HEK293 (cell line): ENCODE results near the gene YPEL1.

ENCODE experiments used
- BCL11A ChIP-seq: fragments of 450-650 bp; formaldehyde crosslinking; IDR thresholded peaks from 2 replicates; pipeline ENCODE4 v1.5.1; 2016; ENCODE audit warnings: low read depth, missing biosample characterization, missing genetic modification characterization
- GLI4 ChIP-seq: fragments of 450-650 bp; formaldehyde crosslinking; IDR thresholded peaks from 2 replicates; pipeline ENCODE4 v1.5.1; 2016; ENCODE audit warnings: missing biosample characterization, missing genetic modification characterization
- KLF7 ChIP-seq: fragments of 450-650 bp; formaldehyde crosslinking; IDR thresholded peaks from 2 replicates; pipeline ENCODE4 v1.5.1; 2016; ENCODE audit warnings: missing biosample characterization, missing genetic modification characterization, borderline replicate concordance
- SCRT2 ChIP-seq: fragments of 450-650 bp; formaldehyde crosslinking; IDR thresholded peaks from 2 replicates; pipeline ENCODE4 v1.5.1; 2016; ENCODE audit warnings: missing biosample characterization, missing genetic modification characterization
- TRIM28 ChIP-seq: IDR thresholded peaks from 2 replicates; pipeline ENCODE4 v1.6.1; 2011; ENCODE audit warnings: low read length, control low read depth, borderline replicate concordance
- ZNF121 ChIP-seq: fragments of 450-650 bp; formaldehyde crosslinking; IDR thresholded peaks from 2 replicates; pipeline ENCODE4 v1.5.1; 2016; ENCODE audit warnings: missing biosample characterization, missing genetic modification characterization
- ZNF138 ChIP-seq: fragments of 450-650 bp; formaldehyde crosslinking; IDR thresholded peaks from 2 replicates; pipeline ENCODE4 v1.5.1; 2016; ENCODE audit warnings: missing biosample characterization, missing genetic modification characterization, borderline replicate concordance
- ZNF223 ChIP-seq: fragments of 450-650 bp; formaldehyde crosslinking; IDR thresholded peaks from 2 replicates; pipeline ENCODE4 v1.5.1; 2016; ENCODE audit warnings: missing biosample characterization, missing genetic modification characterization
- ZNF302 ChIP-seq: fragments of 450-650 bp; formaldehyde crosslinking; IDR thresholded peaks from 2 replicates; pipeline ENCODE4 v1.5.1; 2016; ENCODE audit warnings: missing biosample characterization, missing genetic modification characterization, low read depth
- ZNF350 ChIP-seq: fragments of 450-650 bp; formaldehyde crosslinking; IDR thresholded peaks from 2 replicates; pipeline ENCODE4 v1.5.0; 2017; ENCODE audit warnings: missing biosample characterization, mild to moderate bottlenecking, missing genetic modification characterization
- ZNF366 ChIP-seq: fragments of 450-650 bp; formaldehyde crosslinking; conservative IDR thresholded peaks from 2 replicates; pipeline ENCODE4 v1.5.1; 2016; ENCODE audit warnings: missing biosample characterization, missing genetic modification characterization
- ZNF391 ChIP-seq: fragments of 450-650 bp; formaldehyde crosslinking; IDR thresholded peaks from 2 replicates; pipeline ENCODE4 v1.5.1; 2016; ENCODE audit warnings: low read depth, missing biosample characterization, missing genetic modification characterization, borderline replicate concordance
- ZNF416 ChIP-seq: fragments of 450-650 bp; formaldehyde crosslinking; IDR thresholded peaks from 2 replicates; pipeline ENCODE4 v1.5.1; 2016; ENCODE audit warnings: missing biosample characterization, missing genetic modification characterization
- ZNF473 ChIP-seq: fragments of 450-650 bp; formaldehyde crosslinking; IDR thresholded peaks from 2 replicates; pipeline ENCODE4 v1.5.1; 2017; ENCODE audit warnings: missing biosample characterization, missing genetic modification characterization
- ZNF510 ChIP-seq: fragments of 450-650 bp; formaldehyde crosslinking; IDR thresholded peaks from 2 replicates; pipeline ENCODE4 v1.5.1; 2018; ENCODE audit warnings: mild to moderate bottlenecking, missing genetic modification characterization, missing biosample characterization; ENCODE audit not compliant: insufficient replicate concordance
- ZNF514 ChIP-seq: fragments of 450-650 bp; formaldehyde crosslinking; IDR thresholded peaks from 2 replicates; pipeline ENCODE4 v1.5.1; 2016; ENCODE audit warnings: missing biosample characterization, missing genetic modification characterization
- TF ChIP-seq, protein P1 (sequence below): fragments of 450-650 bp; formaldehyde crosslinking; conservative IDR thresholded peaks from 2 replicates; pipeline ENCODE4 v1.5.1; 2016; ENCODE audit warnings: low read depth, missing biosample characterization, missing genetic modification characterization
- TF ChIP-seq, protein P2 (sequence below): fragments of 450-650 bp; formaldehyde crosslinking; IDR thresholded peaks from 2 replicates; pipeline ENCODE4 v1.5.0; 2017; ENCODE audit warnings: missing biosample characterization, missing genetic modification characterization, borderline replicate concordance
- TF ChIP-seq, protein P3 (sequence below): fragments of 450-650 bp; formaldehyde crosslinking; IDR thresholded peaks from 2 replicates; pipeline ENCODE4 v1.5.1; 2016; ENCODE audit warnings: missing biosample characterization, missing genetic modification characterization, low read depth
- TF ChIP-seq, protein P4 (sequence below): fragments of 450-650 bp; formaldehyde crosslinking; IDR thresholded peaks from 2 replicates; pipeline ENCODE4 v1.5.1; 2016; ENCODE audit warnings: missing biosample characterization, missing genetic modification characterization
- TF ChIP-seq, protein P5 (sequence below): fragments of 450-650 bp; formaldehyde crosslinking; IDR thresholded peaks from 2 replicates; pipeline ENCODE4 v1.5.1; 2016; ENCODE audit warnings: missing biosample characterization, missing genetic modification characterization, borderline replicate concordance

The YPEL1 gene

DNA sequence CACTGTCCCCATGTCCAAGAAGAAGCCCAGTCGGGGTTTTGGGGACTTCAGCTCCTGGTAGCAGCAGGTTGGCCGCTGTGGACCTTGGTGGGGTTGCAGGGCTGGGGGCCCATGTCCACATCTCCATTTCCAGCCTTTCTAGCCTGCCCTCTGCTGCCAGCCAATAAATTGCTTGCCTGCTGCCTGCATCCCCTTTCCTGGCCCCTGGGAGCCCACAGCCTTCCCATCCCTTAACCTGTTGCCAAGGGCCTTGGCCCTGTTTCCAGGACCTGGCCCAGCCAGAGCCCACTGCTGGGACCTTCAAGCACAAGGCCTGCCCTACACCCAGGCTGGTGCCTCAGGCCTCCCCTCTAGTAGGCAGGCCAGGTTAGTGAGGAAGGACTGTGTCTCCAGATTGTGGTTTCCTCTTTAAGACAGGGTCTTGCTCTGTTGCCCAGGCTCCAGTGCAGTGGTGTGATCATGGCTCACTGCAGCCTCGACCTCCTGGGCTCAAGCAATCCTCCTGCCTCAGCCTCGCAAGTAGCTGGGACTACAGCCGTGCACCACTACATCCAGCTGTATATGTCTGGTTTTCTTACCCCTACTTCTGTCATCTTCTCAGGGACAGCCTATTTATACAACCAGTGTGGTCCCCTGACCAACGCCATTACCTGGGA lies 40.0 kb downstream of the YPEL1 start (continued):
- TF ChIP-seq ZNF223 (0 out of 2 replicates have a peak, but pooled peaks have one; percentile 37), GLI4 (tag by site-specific recombination) (no peak), ZNF350 (no peak), TRIM28 (no peak), BCL11A (no peak), ZNF121 (tag by site-specific recombination) (peak; percentile 87; the same call in 1 of the 2 replicates), ZNF366 (no peak), ZNF391 (tag by site-specific recombination) (no peak), ZNF473 (tag by site-specific recombination) (no peak), ZNF302 (no peak), ZNF514 (tag by site-specific recombination) (no peak), ZNF510 (tag by site-specific recombination) (no peak), KLF7 (tag by site-specific recombination) (no peak), ZNF138 (no peak), ZNF416 (tag by site-specific recombination) (no peak), SCRT2 (tag by site-specific recombination) (peak; percentile 73; the same call in 1 of the 2 replicates)
- TF ChIP-seq, protein P1, sequence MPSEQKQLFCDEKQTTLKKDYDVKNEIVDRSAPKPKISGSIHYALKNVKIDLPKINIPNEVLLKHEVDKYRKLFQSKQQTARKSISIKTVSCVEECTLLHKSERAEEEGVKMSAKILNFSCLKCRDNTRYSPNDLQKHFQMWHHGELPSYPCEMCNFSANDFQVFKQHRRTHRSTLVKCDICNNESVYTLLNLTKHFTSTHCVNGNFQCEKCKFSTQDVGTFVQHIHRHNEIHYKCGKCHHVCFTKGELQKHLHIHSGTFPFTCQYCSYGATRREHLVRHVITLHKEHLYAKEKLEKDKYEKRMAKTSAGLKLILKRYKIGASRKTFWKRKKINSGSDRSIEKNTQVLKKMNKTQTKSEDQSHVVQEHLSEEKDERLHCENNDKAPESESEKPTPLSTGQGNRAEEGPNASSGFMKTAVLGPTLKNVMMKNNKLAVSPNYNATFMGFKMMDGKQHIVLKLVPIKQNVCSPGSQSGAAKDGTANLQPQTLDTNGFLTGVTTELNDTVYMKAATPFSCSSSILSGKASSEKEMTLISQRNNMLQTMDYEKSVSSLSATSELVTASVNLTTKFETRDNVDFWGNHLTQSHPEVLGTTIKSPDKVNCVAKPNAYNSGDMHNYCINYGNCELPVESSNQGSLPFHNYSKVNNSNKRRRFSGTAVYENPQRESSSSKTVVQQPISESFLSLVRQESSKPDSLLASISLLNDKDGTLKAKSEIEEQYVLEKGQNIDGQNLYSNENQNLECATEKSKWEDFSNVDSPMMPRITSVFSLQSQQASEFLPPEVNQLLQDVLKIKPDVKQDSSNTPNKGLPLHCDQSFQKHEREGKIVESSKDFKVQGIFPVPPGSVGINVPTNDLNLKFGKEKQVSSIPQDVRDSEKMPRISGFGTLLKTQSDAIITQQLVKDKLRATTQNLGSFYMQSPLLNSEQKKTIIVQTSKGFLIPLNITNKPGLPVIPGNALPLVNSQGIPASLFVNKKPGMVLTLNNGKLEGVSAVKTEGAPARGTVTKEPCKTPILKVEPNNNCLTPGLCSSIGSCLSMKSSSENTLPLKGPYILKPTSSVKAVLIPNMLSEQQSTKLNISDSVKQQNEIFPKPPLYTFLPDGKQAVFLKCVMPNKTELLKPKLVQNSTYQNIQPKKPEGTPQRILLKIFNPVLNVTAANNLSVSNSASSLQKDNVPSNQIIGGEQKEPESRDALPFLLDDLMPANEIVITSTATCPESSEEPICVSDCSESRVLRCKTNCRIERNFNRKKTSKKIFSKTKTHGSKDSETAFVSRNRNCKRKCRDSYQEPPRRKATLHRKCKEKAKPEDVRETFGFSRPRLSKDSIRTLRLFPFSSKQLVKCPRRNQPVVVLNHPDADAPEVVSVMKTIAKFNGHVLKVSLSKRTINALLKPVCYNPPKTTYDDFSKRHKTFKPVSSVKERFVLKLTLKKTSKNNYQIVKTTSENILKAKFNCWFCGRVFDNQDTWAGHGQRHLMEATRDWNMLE (tag by site-specific recombination): no peak
- TF ChIP-seq, protein P2, sequence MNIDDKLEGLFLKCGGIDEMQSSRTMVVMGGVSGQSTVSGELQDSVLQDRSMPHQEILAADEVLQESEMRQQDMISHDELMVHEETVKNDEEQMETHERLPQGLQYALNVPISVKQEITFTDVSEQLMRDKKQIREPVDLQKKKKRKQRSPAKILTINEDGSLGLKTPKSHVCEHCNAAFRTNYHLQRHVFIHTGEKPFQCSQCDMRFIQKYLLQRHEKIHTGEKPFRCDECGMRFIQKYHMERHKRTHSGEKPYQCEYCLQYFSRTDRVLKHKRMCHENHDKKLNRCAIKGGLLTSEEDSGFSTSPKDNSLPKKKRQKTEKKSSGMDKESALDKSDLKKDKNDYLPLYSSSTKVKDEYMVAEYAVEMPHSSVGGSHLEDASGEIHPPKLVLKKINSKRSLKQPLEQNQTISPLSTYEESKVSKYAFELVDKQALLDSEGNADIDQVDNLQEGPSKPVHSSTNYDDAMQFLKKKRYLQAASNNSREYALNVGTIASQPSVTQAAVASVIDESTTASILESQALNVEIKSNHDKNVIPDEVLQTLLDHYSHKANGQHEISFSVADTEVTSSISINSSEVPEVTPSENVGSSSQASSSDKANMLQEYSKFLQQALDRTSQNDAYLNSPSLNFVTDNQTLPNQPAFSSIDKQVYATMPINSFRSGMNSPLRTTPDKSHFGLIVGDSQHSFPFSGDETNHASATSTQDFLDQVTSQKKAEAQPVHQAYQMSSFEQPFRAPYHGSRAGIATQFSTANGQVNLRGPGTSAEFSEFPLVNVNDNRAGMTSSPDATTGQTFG: no peak
- TF ChIP-seq, protein P3, sequence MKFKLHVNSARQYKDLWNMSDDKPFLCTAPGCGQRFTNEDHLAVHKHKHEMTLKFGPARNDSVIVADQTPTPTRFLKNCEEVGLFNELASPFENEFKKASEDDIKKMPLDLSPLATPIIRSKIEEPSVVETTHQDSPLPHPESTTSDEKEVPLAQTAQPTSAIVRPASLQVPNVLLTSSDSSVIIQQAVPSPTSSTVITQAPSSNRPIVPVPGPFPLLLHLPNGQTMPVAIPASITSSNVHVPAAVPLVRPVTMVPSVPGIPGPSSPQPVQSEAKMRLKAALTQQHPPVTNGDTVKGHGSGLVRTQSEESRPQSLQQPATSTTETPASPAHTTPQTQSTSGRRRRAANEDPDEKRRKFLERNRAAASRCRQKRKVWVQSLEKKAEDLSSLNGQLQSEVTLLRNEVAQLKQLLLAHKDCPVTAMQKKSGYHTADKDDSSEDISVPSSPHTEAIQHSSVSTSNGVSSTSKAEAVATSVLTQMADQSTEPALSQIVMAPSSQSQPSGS: no peak
- TF ChIP-seq, protein P4, sequence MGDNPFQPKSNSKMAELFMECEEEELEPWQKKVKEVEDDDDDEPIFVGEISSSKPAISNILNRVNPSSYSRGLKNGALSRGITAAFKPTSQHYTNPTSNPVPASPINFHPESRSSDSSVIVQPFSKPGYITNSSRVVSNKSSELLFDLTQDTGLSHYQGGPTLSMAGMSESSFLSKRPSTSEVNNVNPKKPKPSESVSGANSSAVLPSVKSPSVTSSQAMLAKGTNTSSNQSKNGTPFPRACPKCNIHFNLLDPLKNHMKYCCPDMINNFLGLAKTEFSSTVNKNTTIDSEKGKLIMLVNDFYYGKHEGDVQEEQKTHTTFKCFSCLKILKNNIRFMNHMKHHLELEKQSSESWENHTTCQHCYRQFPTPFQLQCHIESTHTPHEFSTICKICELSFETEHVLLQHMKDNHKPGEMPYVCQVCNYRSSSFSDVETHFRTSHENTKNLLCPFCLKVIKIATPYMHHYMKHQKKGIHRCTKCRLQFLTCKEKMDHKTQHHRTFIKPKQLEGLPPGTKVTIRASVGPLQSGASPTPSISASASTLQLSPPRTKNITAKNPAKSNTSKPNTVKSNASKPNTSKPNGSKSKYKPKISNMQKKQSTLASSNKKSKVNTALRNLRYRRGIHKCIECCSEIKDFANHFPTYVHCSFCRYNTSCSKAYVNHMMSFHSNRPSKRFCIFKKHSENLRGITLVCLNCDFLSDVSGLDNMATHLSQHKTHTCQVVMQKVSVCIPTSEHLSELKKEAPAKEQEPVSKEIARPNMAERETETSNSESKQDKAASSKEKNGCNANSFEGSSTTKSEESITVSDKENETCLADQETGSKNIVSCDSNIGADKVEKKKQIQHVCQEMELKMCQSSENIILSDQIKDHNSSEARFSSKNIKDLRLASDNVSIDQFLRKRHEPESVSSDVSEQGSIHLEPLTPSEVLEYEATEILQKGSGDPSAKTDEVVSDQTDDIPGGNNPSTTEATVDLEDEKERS (tag by site-specific recombination): no peak
- TF ChIP-seq, protein P5, sequence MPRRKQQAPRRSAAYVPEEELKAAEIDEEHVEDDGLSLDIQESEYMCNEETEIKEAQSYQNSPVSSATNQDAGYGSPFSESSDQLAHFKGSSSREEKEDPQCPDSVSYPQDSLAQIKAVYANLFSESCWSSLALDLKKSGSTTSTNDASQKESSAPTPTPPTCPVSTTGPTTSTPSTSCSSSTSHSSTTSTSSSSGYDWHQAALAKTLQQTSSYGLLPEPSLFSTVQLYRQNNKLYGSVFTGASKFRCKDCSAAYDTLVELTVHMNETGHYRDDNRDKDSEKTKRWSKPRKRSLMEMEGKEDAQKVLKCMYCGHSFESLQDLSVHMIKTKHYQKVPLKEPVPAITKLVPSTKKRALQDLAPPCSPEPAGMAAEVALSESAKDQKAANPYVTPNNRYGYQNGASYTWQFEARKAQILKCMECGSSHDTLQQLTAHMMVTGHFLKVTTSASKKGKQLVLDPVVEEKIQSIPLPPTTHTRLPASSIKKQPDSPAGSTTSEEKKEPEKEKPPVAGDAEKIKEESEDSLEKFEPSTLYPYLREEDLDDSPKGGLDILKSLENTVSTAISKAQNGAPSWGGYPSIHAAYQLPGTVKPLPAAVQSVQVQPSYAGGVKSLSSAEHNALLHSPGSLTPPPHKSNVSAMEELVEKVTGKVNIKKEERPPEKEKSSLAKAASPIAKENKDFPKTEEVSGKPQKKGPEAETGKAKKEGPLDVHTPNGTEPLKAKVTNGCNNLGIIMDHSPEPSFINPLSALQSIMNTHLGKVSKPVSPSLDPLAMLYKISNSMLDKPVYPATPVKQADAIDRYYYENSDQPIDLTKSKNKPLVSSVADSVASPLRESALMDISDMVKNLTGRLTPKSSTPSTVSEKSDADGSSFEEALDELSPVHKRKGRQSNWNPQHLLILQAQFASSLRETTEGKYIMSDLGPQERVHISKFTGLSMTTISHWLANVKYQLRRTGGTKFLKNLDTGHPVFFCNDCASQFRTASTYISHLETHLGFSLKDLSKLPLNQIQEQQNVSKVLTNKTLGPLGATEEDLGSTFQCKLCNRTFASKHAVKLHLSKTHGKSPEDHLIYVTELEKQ: no peak
